GM19240 (cell line): ENCODE measurements around the gene CPNE8.
"Not testable (repeated sequence)": the region's sequence is repeated elsewhere in the genome, so short reads cannot be mapped to it uniquely, and the experiment has no call there.

Experiments used
- DNase-seq: peaks from one replicate; pipeline ENCODE4 v3.0.0; 2011; ENCODE audit warnings: low spot score; ENCODE audit not compliant: insufficient read length

Gene CPNE8

DNA sequence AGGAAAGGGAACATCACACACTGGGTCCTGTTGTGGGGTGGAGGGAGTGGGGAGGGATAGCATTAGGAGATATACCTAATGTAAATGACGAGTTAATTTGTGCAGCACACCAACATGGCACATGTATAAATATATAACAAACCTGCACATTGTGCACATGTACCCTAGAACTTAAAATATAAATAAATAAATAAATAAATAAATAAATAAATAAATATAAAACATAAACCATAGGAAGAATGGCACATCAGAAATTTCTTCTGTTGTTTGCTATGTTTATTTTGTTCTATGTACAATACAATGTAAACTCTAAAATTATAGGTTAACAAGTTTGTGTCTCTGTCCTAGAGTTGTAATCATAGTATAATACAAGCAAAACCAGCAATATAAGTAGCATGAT is 162.9 kb downstream of the CPNE8 start:
- not testable (repeated sequence) for DNase-seq

DNA sequence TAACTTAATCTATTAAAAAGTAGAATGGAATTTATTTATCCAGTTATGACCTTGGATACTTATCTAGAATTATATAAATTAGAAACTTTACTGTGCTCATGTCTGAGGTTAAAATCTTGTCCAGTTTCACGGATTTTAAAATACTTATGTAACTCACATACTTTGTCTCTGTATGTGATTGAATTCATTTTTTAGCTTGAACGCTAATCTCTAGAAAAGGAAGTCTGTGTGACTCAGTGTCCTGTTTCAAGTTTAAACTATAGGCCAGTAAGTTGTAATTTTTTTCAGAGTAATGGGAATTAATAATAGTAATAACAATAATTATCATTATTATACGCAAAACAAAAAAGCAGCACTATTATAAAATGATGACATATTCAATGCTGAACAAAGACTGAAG is 168.6 kb downstream of the CPNE8 start:
- no peak for DNase-seq

DNA sequence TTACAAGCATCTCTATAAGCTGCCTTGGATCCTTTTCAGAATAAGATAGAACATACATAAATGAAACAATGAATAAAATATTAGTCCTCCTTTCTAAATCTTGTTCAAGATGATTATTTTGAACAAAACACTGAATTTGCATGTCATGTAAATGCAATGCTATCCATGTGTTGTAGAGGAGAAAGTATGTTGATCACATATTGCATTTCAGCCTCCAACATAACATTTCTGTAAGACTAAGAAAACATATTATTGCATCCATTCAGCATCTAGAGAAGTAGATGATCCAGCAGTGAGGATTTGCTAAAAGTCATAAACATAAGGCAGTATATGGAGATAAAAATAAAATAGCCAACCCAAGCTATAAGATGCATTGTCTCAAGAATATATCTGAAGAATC is 172.6 kb downstream of the CPNE8 start:
- no peak for DNase-seq

DNA sequence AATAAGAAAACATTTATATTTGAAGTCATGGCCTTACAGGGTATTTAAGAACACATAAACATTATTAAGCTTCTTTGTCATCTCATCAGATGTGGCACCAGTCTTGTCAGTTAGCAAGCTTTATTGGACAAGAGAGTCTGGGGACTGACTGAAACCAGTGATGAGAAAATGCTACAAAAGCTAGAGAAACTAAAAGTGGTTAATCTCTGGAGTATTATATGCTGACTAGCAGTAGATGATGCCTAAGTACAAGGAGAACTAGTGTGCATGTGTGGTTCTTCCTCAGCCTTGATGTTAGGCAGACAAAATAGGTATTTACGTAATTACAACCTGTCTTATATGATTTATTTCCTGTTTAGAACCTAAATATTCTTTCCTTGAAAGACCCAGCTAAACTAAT is 176.5 kb downstream of the CPNE8 start:
- no peak for DNase-seq

DNA sequence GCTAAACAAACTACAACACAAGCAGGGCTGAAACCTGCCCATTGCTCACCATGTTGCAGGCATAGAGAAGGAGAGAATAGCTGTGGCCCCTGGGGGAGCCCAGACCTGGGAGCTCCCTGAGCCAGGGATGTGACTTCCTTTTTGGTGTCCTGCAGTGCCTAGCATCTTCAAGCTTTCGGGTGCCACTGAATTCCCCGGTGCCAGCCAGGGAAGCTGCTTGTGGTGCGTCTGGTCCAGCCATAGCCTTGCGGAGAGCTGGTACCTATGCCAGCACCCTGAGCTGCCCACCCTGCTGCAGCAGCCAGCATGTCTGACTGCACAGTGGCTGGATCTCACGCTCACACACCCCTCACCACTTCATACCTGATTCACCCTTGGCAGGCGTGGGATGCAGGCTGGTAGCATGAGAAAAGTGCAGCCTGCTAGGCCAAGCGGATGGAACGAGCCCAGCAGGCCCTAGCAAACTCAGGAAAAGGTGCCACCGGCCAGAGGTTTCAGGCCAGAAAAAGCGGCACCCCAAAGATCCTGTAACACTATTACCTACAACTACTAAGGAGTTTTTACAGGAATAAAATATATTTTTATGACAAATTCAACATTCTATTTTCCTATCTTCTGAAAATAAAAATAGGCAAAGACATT is 183.7 kb downstream of the CPNE8 start:
- DNase-seq, result no peak

DNA sequence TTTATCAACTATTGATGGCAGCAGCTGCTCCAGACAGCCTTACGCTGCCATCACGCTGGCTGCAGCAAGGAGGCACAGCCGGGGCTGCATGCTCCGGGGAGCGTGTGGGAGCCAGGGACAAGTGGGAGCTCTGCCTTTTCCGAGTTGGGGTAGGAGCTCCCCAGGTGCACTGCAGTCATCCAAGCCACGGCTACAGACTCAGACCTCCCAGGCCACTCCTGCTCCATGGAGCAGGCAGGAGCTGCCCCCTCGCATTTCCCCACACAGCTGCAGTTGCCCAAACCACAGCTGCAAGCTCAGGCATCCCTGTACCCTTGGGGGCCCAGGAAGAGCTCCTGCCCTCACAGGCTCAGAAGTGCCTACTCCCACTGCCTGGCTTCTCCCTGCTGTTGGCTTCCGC is 184.7 kb downstream of the CPNE8 start:
- DNase-seq, result no peak

DNA sequence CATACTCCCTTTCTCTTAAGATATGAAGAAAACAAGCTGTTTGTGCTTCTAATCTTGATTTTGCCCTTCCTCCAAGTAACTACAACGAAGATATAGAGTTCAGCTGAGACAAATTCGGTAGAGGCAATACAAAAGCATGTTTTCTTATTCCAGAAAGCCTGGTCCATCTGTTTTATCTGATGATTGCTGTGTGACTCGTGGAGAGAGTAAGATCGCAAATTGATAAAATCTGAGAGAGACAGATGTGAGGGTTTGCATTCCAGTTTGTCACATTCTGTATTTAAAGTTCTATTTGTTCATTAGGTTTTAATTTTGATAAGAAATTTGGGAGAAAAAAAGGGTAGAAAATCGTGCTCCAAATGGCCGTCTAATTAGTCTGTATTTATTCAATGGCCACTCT is 192.1 kb downstream of the CPNE8 start:
- no peak for DNase-seq

DNA sequence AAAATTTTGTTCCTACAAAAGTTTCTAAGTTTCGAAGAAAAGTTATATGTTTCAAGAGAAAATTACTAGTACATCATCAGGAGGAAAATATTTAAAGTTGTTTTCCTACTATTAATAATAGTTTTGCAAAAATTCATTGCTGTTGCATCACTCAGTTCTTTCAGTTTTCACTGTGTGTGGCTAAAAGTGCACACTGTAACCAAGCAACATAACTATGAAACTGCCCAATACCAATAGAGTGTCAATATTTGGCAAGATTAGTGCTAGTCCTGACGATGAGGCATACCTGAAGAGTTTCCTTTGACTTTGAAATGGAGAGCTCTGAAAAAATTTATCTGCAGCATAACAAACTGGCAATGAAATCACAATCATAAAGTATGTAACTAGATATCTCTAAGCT is 194.3 kb downstream of the CPNE8 start:
- no peak for DNase-seq

DNA sequence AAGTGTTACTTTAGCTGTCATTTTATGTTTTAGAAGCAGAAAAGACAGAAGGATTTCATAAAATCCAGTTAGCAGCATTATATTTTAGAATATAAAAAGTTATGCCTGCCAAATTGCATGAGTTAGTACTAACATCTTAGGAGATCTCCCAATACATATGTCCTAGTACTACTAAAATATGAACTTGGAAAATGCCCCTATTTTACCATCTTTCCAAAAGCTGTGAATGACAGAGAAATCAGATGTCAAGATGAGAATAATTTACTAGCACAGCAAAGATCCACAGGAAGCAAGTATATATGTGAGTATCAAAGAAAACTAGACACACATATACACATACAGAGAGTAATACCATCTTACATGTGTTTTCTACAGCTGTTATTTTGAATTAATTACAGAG is 196.9 kb downstream of the CPNE8 start:
- DNase-seq, result no peak

DNA sequence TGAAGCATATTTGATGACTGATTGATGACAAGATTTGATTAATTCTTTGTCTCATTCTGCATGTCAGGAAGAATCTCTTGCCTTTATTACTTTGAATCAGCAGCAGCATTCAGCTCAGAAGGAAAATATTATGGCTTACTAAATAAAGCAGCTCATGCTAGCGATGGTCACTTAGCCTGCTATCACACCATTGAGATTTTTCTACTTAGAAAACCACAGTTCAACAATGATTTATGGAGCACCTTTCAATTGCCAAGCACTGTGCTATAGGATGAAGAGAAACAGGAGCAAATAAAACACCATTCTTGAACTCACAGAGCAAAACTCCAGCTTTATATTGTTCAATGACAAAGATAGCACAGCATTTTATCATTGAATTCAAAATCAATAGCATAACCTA is 197.7 kb downstream of the CPNE8 start:
- no peak for DNase-seq

DNA sequence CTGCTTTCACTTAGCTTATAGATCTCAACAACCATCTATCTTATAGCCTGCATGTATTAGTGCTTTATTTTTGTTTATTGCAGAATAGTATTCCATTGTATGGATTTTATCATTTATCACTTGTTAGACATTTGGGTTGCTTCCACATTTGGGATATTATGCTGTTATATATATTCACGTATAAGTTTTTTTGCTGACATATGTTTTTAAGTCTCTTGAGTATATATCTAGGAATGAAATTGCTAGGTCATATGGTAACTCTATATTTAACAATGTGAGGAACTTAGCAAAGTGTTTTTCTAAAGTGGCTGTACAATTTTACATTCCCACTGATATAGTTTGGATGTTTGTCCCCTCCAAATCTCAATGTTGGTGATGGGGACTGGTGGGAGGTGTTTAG is 208.1 kb downstream of the CPNE8 start:
- no peak for DNase-seq

DNA sequence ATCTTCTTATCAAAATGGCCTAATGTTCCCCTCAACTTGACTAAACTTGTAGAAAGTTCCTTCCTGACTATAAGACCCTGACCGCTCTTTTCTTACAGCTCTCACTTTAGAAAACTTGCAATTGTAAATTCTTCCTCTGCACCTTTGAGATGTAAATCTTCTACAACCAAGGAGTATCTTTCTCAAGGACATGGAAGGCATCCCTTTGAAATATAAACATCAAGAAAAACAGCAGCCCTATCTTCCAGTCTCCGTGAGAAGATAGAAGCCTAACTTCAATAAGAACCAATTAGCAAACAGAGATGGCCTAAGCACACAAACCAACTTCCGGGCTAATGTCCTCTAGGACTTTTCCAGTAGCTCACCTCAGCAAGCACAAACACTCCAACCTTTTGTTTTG is 210.3 kb downstream of the CPNE8 start:
- no peak for DNase-seq

DNA sequence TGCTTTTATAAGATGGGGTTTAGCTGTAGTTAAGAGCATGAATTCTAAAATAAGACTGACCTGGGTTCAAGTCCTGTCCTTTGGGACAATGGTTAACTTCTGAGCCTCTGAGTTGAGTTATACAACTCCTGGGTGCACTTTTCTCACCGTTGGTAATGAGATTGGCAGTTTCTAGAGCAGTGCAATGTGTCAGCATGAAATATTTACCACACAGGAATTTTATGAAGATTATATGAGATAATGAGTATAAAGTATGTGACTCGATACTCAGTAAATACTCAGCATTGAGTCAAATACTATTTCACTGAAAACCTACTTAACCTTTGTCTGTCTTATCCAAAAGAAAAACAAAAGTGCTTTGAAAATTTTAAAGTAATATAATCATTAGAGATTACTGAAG is 214.2 kb downstream of the CPNE8 start:
- DNase-seq, result no peak

DNA sequence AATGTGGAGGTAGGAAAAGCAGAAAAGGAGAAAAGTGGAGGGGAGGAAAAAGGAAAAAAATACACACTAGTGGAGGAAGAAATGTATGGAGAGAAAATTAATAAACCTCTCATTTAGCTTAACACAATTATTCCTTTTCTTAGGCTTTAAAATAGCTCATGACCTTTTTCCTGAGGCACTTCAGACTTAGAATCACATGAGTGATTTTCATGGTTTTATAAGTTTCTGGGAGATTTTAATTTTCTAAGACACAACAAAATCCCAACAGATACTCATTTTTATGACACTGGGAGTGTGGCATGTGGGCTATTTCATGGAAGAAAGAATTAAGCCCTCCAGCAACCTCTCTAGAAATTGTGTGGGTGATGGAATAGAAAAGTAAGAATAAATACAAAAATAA is 214.7 kb downstream of the CPNE8 start:
- no peak for DNase-seq

DNA sequence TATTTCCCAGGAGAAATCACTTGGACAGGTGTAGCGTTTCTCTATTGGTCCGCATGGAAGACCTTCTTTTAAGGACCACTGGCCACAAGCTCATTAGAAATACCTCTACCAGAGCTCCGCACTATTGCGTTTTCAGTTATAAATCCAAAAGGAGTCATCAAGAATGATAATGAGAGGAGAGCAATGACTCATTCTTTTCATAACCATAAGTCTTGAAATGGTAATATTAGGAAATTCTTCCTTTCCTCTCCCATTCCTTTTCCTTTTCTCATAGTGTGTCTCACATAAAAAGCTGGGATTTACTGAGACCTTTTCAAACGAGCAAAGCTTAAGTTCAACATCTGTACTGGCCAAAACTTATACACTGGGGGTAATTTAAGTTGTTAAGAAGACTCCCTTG is 215.7 kb downstream of the CPNE8 start:
- no peak for DNase-seq

DNA sequence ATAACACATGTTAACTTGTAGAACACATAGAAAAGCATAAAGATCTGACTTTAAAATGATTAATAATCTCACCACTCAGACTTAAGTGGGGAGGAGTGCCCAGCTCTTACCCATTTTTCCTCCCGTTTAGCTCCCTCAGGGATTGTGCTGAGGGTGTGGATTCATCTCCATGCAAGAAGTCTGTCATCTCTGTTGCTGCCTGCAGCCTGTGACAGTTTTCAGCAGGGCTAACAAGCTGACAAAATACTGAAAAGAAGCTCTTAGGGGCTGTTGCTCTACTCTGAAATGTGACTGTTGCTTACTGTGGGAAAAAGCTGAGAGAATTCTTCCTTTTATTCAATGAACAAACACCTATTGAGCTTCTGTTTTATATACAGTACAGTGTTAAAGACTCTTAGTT is 216.2 kb downstream of the CPNE8 start:
- DNase-seq, result no peak

DNA sequence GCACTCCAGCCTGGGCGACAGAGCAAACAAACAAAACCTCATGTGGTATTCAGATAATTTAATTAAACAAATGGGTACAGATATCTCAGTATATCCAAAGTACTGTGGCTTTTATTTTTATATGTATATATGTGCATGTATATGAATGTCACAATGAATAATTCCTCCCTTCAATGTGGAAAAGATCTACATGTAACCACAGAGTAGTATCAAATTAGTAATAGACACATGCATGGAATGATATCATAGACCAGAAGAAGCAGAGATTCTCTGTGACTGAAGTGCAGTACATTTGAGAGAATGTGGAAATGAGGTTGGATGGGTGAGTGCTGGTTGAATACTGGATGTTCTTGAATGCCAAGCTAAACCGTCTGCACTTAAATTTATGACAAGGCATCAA is 222.9 kb downstream of the CPNE8 start:
- no peak for DNase-seq

DNA sequence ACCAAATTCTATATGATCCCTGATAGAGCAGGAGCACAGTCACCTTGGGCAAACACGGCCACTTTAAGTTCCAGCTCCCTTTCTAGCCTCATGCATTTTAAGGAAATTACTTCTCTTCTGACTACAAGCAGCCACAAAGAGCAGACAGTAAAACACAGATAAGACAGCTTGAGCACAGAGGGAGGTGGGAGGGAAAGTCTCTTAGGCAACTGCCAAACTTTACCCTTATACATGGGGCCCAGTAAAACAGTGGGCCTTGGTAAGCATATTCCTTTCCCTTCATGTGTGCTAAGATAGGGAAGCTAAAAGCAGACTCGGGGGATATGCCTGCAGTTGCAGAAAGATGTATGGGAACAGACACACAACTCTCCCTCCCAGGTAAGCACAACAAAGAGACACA is 235.9 kb downstream of the CPNE8 start:
- no peak for DNase-seq

DNA sequence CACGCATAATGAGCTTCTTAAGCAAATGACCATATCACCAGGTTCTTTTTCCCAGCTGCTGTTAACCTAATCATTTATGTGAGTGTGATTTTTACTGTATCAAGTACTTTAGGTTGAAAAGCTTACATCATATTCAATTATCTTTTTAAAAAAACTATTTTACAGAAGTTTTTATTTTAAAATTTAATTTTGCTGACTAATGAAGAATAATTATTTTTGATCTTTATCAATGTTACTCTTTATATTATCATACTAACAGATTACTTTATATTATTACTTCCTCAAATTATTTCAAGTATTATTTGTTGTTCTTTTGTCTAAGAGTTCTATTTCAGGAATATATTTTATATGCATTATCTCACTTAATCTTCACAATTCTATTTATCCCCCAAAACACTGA is 236.3 kb downstream of the CPNE8 start:
- DNase-seq, result no peak

DNA sequence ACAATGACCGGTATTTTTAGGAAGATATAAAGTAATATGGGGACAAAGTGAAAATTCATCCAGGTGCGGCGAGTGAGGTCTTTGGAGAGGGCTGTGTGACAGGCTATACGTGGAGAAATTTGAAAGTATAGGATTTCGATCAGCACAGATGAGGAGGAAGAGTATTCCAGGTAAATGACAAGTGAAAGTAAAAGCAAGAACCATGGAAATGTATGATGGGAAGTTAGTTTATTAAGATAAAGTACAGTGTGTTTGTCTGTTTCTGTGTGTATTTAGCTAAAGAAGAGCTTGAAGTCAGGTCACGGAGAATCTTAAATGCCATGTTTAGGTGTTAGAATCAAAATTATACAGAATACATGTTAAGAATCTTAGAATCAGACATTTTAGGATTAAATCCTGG is 239.0 kb downstream of the CPNE8 start:
- no peak for DNase-seq

DNA sequence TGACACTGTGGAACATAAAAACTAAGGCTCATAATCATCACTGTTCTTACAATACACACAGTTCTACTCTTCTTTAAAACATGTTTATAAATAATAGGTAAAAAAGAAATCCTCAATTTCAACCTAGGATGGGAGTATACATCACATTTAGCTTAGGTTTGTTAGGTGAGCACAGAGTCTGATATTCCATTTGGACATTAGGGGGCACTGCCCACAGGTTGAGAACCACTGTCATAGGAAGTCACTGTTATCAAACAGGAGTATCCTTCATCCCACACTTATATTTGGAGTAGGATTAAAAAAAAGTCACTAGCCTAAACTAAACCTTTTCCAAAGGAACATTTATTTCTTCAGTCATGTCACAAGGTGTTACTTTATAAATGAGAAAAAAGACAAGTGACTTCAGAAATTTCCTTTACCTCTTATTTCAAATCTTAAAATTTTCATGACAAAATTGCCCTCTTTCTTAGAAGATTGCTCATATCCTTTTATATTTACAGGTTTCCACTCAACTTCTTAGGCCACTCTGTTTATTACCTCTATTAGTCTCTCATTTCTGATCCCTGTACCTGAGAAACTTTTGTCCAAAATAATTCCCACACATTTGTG is 240.6 kb downstream of the CPNE8 start:
- DNase-seq, result no peak

DNA sequence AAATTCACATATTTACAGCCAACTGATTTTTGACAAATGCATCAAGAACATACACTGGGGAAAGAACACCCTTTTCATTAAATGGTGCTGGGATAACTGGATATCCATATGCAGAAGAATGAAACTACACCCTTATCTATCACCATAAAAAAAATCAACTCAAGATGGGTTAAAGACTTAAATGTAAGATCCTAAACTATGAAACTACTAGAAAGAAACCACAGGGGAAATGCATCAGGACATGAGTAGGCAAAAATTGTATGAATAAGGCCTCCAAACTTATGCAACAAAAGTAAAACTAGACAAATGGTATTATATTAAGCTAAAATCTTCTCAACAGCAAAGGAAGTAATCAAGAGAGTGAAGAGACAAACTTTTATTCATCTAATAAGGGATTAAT is 242.6 kb downstream of the CPNE8 start:
- DNase-seq, result no peak

DNA sequence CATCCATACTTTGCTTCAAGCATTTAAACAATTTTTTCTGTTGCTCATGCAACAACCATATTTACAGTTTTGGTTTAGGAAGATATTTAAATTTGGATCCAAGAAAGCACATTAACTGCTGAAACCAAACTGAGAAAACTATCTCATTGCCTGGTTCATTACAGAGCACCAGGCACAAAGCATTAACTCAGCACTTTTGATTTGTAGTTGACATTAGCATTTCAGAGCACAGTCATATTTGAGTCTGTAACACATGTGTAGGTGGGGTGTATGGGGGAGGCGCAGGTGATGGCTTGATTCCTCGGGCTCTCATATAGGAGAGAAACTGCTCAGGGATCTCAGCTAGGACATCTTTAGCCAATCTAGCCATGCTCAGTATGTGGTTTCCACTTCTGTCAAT is 251.7 kb downstream of the CPNE8 start:
- DNase-seq, result no peak

DNA sequence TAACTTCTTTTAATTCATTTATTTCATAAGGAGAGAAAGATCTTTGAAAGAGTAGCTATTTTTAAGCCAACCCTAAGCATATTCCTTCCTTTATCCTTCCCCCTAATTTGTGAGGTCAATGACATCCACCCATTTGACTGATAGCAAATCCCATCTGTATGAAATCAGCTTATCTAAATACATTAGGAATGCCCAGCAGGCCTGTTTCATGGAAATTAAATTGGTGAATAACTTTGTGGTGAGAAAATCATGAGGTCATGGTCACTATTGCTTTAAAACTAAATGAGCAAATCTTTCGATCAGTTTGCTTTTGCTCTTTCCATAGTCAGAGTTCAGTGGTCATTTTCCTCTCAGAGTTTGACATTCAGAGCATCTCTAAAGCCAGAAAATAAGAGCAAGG is 256.6 kb downstream of the CPNE8 start:
- no peak for DNase-seq
